ENCODE results near the gene PHKG2.

DNA sequence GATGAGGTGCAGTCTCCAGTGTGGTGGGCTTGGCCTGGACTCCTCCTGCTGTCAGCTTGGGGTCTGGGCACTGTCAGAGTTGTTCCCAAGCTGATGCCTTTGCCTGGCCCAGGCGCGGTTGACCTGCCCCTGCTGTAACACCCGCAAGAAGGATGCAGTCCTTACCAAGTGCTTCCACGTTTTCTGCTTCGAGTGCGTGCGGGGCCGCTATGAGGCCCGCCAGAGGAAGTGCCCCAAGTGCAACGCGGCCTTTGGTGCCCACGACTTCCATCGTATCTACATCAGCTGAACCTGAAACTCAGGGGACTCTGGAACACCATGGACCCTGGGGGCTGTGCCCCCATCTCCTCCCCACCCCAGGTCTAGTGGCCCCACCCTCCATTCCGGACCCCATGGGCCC, 25.6 kb downstream of the PHKG2 start:
- TF ChIP-seq, protein P1, sequence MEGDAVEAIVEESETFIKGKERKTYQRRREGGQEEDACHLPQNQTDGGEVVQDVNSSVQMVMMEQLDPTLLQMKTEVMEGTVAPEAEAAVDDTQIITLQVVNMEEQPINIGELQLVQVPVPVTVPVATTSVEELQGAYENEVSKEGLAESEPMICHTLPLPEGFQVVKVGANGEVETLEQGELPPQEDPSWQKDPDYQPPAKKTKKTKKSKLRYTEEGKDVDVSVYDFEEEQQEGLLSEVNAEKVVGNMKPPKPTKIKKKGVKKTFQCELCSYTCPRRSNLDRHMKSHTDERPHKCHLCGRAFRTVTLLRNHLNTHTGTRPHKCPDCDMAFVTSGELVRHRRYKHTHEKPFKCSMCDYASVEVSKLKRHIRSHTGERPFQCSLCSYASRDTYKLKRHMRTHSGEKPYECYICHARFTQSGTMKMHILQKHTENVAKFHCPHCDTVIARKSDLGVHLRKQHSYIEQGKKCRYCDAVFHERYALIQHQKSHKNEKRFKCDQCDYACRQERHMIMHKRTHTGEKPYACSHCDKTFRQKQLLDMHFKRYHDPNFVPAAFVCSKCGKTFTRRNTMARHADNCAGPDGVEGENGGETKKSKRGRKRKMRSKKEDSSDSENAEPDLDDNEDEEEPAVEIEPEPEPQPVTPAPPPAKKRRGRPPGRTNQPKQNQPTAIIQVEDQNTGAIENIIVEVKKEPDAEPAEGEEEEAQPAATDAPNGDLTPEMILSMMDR (IDR thresholded peaks at IDR 0.05; ENCODE audit: low read depth, low read length): no peak
- TF ChIP-seq EZH2phosphoT487 (IDR thresholded peaks at IDR 0.05; ENCODE audit: low read depth): no peak
